Keratinocyte (primary cell): ENCODE measurements around the gene ARHGEF2. TPM values are rescaled to one million over a fixed set of nuclear protein-coding genes. Genes with fewer than 3 reads are reported as not detected.
A peak's percentile ranks its signal among the peaks of the same experiment; 100 is the strongest.

Source experiments
- DNase-seq: peaks from one replicate; pipeline ENCODE4 v3.0.0-alpha.2; 2011; ENCODE audit warnings: low read depth, missing footprints, low spot score
- FAIRE-seq: peaks from 2 replicates; lab custom pipeline; 2011; peaks lifted over from hg19 to GRCh38; lab: Jason Lieb, UNC
- H2AFZ ChIP-seq: 2 replicates; pipeline ENCODE4 v1.6.0; 2012; ENCODE audit warnings: low read length, control low read depth, inconsistent platforms; ENCODE audit not compliant: control insufficient read depth
- H3K27ac ChIP-seq: 2 replicates; pipeline ENCODE4 v1.5.1; 2011; ENCODE audit warnings: low read length; ENCODE audit not compliant: control insufficient read depth, insufficient read depth
- H3K27me3 ChIP-seq: 3 replicates; pipeline ENCODE4 v1.6.0; 2011; ENCODE audit warnings: low read length; ENCODE audit not compliant: control insufficient read depth, insufficient read depth; ENCODE audit errors: extremely low read depth
- H3K36me3 ChIP-seq, 2 experiments: 2 replicates in 1 of 2; 3 replicates in 1 of 2; pipeline ENCODE4 v1.5.1; 2011; ENCODE audit warnings: low read length in 2 of 2, mild to moderate bottlenecking in 1 of 2; ENCODE audit not compliant: control insufficient read depth in 2 of 2, insufficient read depth in 2 of 2; ENCODE audit errors: extremely low read depth in 1 of 2
- H3K4me1 ChIP-seq: 3 replicates; pipeline ENCODE4 v1.5.1; 2011; ENCODE audit warnings: low read length; ENCODE audit not compliant: control insufficient read depth, insufficient read depth; ENCODE audit errors: extremely low read depth
- H3K4me2 ChIP-seq: 3 replicates; pipeline ENCODE4 v1.6.0; 2011; ENCODE audit warnings: low read depth, low read length; ENCODE audit not compliant: control insufficient read depth, insufficient read depth; ENCODE audit errors: extremely low read depth
- H3K4me3 ChIP-seq, 3 experiments: fragments of 200-600 bp in 1 of 3; sonication (generic) in 1 of 3; 2 replicates in 2 of 3; 3 replicates in 1 of 3; pipeline ENCODE4 v1.5.1; 2011 to 2016; ENCODE audit warnings: low read length in 3 of 3, mild to moderate bottlenecking in 3 of 3, control low read depth in 2 of 3, inconsistent platforms in 1 of 3, low read depth in 1 of 3, mixed read lengths in 1 of 3, mixed run types in 1 of 3, moderate library complexity in 1 of 3; ENCODE audit not compliant: control insufficient read depth in 2 of 3, insufficient read depth in 2 of 3; ENCODE audit errors: extremely low read depth in 1 of 3
- H3K79me2 ChIP-seq: 2 replicates; pipeline ENCODE4 v1.6.0; 2012; ENCODE audit warnings: low read length; ENCODE audit not compliant: control insufficient read depth, insufficient read depth
- H3K9ac ChIP-seq: 3 replicates; pipeline ENCODE4 v1.6.0; 2011; ENCODE audit warnings: low read length; ENCODE audit not compliant: control insufficient read depth, insufficient read depth; ENCODE audit errors: extremely low read depth
- H3K9me1 ChIP-seq: 3 replicates; pipeline ENCODE4 v1.6.0; 2011; ENCODE audit warnings: low read length; ENCODE audit not compliant: control insufficient read depth, insufficient read depth; ENCODE audit errors: extremely low read depth
- H3K9me3 ChIP-seq: 2 replicates; pipeline ENCODE4 v1.5.1; 2012; ENCODE audit warnings: low read depth, low read length; ENCODE audit not compliant: control insufficient read depth
- H4K20me1 ChIP-seq: 3 replicates; pipeline ENCODE4 v1.6.0; 2011; ENCODE audit warnings: low read length; ENCODE audit not compliant: control insufficient read depth, insufficient read depth; ENCODE audit errors: extremely low read depth
- CTCF ChIP-seq, 3 experiments: IDR thresholded peaks in 1 of 3; conservative IDR thresholded peaks in 1 of 3; optimal IDR thresholded peaks in 1 of 3; 2 replicates in 2 of 3; 3 replicates in 1 of 3; pipeline versions ENCODE3 to v1.5.1; 2011; ENCODE audit warnings: low read length in 3 of 3, mild to moderate bottlenecking in 3 of 3, moderate library complexity in 2 of 3, control low read depth in 1 of 3, inconsistent platforms in 1 of 3; ENCODE audit not compliant: insufficient read depth in 2 of 3; ENCODE audit errors: extremely low read depth in 1 of 3
- EZH2 ChIP-seq: IDR thresholded peaks from one replicate; pipeline ENCODE4 v1.6.1; 2012; ENCODE audit warnings: inconsistent platforms, mild to moderate bottlenecking, low read length, moderate library complexity
- dilution Hi-C: fragments of 300-500 bp; cut with MboI; formaldehyde crosslinking; loops from one replicate; pipeline ENCODE4 v1.7.0; 2020; ENCODE audit warnings: low sequenced_read_pairs; ENCODE audit not compliant: extremely low pct_ligation_motif_present
- polyA minus RNA-seq, 3 experiments: library from RNA; depleted of rRNA, polyadenylated mRNA; stranded (reverse); fragments of >200 nt; gene quantifications; 1 replicate in 1 of 3; 2 replicates in 1 of 3; 3 replicates in 1 of 3; pipeline ENCODE4 v1.2.3, GENCODE V29; 2011
- polyA plus RNA-seq, 5 experiments: library from polyadenylated mRNA; depleted of rRNA in 3 of 5; stranded (reverse) in 3 of 5; stranded (forward) in 1 of 5; unstranded in 1 of 5; fragments of >200 nt; gene quantifications; 1 replicate in 1 of 5; 2 replicates in 3 of 5; 3 replicates in 1 of 5; pipeline versions ENCODE4 v1.2.1 to v1.2.3, GENCODE V29; 2011 to 2012; ENCODE audit warnings: missing spikeins in 2 of 5, low read depth in 1 of 5, low replicate concordance in 1 of 5

Gene ARHGEF2
- polyA plus RNA-seq (27.8 to 39.2 TPM (median 38.7 TPM) in 3 replicates), polyA minus RNA-seq (32.7 to 61.5 TPM (median 50.0 TPM) in 3 replicates)
- 46.0 TPM for polyA plus RNA-seq (2011; ENCODE audit: low read depth)
- polyA plus RNA-seq (2011; cell fraction: cytosol; rRNA removed) = 26.3 and 43.5 TPM in 2 replicates
- polyA plus RNA-seq (2011; cell fraction: nucleus; rRNA removed) = 109 and 131 TPM in 2 replicates
- 24.2 and 34.9 TPM in 2 replicates for polyA plus RNA-seq (2012; ENCODE audit: low replicate concordance)
- polyA minus RNA-seq (2011; cell fraction: cytosol; rRNA and poly(A)+ RNA removed) = 18.2 TPM
- polyA minus RNA-seq (2011; cell fraction: nucleus; rRNA and poly(A)+ RNA removed) = 27.5 and 29.3 TPM in 2 replicates

- H3K79me2 ChIP-seq = peaks cover 58% of the 10 kb centered on the region
- TF ChIP-seq CTCF (optimal IDR thresholded peaks at IDR 0.05 in 1 of 3, IDR thresholded peaks at IDR 0.05 in 1 of 3, conservative IDR thresholded peaks at IDR 0.05 in 1 of 3; ENCODE audit: extremely low read depth in 1 of 3, insufficient read depth in 2 of 3, low read length in 3 of 3) (peak in 1 of 3 experiments; percentile 8), EZH2 (no peak)
- H3K36me3 ChIP-seq = peaks cover 0 to 10% of the 10 kb centered on the region in 2 experiments
- peaks cover 8% of the 10 kb centered on the region for H3K9me1 ChIP-seq
- H3K4me2 ChIP-seq = peak within 1 kb of the TSS; percentile 97
- DNase-seq (peak; percentile 40), FAIRE-seq (no peak)
- H3K9ac ChIP-seq = peak within 1 kb of the TSS; percentile 92
- H3K27ac ChIP-seq = peak within 1 kb of the TSS; percentile 87
- peaks cover 81% of the 10 kb centered on the region for H3K4me1 ChIP-seq
- peaks cover 25% of the 10 kb centered on the region for H4K20me1 ChIP-seq
- dilution Hi-C loops = no loop called here
- no peaks in the 10 kb centered on the region for H3K9me3 ChIP-seq
- peak within 1 kb of the TSS; percentile 75 to 90 (median 88) for H3K4me3 ChIP-seq
- H2AFZ ChIP-seq = peak within 1 kb of the TSS; percentile 42
- H3K27me3 ChIP-seq = no peaks in the 10 kb centered on the region
Observed at GRCh38 chr1:155978325-155978972, at the start of gene ARHGEF2. Gene ARHGEF2 (minus strand): TSS chr1:155978547. CDS start chr1:155978427, 120 bp downstream.

- no peaks in the 10 kb centered on the region for H3K9me1 ChIP-seq
- no peak overlapping the region for H3K4me3 ChIP-seq
- dilution Hi-C loops = no loop called here
- H3K4me1 ChIP-seq = no peaks in the 10 kb centered on the region
- no peaks in the 10 kb centered on the region for H4K20me1 ChIP-seq
- no peaks in the 10 kb centered on the region for H3K79me2 ChIP-seq
- DNase-seq = no peak
- H3K27me3 ChIP-seq = peaks cover 4% of the 10 kb centered on the region
- TF ChIP-seq CTCF (optimal IDR thresholded peaks at IDR 0.05 in 1 of 3, IDR thresholded peaks at IDR 0.05 in 1 of 3, conservative IDR thresholded peaks at IDR 0.05 in 1 of 3; ENCODE audit: extremely low read depth in 1 of 3, insufficient read depth in 2 of 3, low read length in 3 of 3) (no peak), EZH2 (no peak)
- H3K4me2 ChIP-seq = no peak overlapping the region
- H3K9me3 ChIP-seq = no peaks in the 10 kb centered on the region
- H3K36me3 ChIP-seq = no peaks in the 10 kb centered on the region
- H3K9ac ChIP-seq = no peak overlapping the region
- no peak overlapping the region for H3K27ac ChIP-seq
- no peak for FAIRE-seq
- H2AFZ ChIP-seq = no peak overlapping the region
Observed at GRCh38 chr1:156026588-156026987, 48.2 kb upstream of the ARHGEF2 start.
